AG09309 (cell line): Measurements from ENCODE around the gene AHSG.
"Not testable (repeated sequence)": the region's sequence is repeated elsewhere in the genome, so short reads cannot be mapped to it uniquely, and the experiment has no call there.

Source experiments
- DNase-seq: peaks from one replicate; pipeline ENCODE4 v3.0.0-alpha.2; 2010; ENCODE audit warnings: low read depth
- H3K4me3 ChIP-seq: 2 replicates; pipeline ENCODE4 v1.5.1; 2011; ENCODE audit warnings: mild to moderate bottlenecking, low read depth, low read length, moderate library complexity; ENCODE audit not compliant: control insufficient read depth
- TF ChIP-seq, protein P1 (sequence below): IDR thresholded peaks from 2 replicates; pipeline ENCODE4 v1.5.1; 2011; ENCODE audit warnings: mild to moderate bottlenecking, low read depth, low read length, inconsistent platforms; ENCODE audit not compliant: insufficient read depth, control insufficient read depth; ENCODE audit errors: missing control alignments

AHSG gene, protein sequence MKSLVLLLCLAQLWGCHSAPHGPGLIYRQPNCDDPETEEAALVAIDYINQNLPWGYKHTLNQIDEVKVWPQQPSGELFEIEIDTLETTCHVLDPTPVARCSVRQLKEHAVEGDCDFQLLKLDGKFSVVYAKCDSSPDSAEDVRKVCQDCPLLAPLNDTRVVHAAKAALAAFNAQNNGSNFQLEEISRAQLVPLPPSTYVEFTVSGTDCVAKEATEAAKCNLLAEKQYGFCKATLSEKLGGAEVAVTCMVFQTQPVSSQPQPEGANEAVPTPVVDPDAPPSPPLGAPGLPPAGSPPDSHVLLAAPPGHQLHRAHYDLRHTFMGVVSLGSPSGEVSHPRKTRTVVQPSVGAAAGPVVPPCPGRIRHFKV

DNA sequence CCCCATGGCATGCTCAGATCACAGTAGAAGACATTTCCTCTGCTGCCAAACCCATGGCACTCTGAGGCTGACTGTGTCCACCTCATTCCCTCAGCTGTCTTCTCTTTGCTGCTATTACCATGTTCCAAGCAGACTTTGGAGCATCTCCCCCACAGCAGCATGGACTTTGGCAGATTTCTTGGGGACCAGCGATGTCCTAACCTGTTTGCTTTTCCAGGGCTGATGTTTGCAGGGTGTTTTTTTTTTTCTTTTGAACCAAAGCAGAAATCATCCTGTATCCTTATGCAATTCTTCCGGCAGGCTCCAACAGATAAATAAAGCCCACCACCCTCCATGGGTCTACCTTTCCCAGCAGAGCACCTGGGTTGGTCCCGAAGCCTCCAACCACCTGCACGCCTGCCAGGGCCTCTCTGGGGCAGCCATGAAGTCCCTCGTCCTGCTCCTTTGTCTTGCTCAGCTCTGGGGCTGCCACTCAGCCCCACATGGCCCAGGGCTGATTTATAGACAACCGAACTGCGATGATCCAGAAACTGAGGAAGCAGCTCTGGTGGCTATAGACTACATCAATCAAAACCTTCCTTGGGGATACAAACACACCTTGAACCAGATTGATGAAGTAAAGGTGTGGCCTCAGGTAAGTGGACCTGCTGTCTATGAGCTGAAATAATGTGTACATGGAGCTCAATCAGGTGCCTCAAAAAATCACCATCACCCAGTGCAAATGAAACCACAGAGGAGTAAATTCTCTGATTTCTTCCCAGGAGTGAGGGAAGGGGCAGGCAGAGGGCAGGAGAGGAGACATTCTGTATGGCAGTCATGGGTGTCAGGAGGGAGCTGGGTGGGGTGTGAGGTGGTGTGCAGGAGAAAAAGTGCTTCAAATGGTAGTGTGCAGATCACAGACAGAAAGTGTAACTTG is at the start of gene AHSG:
TSS of gene AHSG (plus strand) at position 340 of the 916 bp plus-strand sequence. CDS start at position 422, 82 bp downstream.
- no peak for DNase-seq
- H3K4me3 ChIP-seq, result no peak within 1 kb of the TSS
- TF ChIP-seq, protein P1, sequence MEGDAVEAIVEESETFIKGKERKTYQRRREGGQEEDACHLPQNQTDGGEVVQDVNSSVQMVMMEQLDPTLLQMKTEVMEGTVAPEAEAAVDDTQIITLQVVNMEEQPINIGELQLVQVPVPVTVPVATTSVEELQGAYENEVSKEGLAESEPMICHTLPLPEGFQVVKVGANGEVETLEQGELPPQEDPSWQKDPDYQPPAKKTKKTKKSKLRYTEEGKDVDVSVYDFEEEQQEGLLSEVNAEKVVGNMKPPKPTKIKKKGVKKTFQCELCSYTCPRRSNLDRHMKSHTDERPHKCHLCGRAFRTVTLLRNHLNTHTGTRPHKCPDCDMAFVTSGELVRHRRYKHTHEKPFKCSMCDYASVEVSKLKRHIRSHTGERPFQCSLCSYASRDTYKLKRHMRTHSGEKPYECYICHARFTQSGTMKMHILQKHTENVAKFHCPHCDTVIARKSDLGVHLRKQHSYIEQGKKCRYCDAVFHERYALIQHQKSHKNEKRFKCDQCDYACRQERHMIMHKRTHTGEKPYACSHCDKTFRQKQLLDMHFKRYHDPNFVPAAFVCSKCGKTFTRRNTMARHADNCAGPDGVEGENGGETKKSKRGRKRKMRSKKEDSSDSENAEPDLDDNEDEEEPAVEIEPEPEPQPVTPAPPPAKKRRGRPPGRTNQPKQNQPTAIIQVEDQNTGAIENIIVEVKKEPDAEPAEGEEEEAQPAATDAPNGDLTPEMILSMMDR, result no peak

DNA sequence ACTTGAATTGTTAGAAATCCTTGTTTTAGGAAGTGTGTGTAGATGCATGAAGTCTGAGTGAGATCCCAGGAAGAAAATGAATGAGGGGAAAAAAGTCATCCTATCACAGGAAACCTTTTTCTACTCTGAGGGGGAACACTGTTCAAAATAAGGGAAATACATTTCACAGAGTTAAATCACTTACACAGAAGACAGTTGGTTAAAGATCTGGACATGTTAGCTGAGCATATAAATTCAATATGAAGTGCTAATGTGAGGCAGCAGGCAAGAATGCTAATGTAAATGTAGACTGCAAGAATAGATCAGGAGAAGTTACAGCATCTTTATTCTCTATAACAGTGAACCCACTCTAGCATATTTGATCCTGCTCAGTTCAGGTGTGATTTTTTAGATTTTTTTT is 48.3 kb upstream of the AHSG start:
- DNase-seq, result no peak
- no peak overlapping the region for H3K4me3 ChIP-seq
- TF ChIP-seq, protein P1, result no peak

GRCh38 chr3:186566772-186567071 is 46.1 kb upstream of the AHSG start:
- TF ChIP-seq, protein P1, result no peak
- DNase-seq, result no peak
- H3K4me3 ChIP-seq, result peak overlapping the region; percentile 97

DNA sequence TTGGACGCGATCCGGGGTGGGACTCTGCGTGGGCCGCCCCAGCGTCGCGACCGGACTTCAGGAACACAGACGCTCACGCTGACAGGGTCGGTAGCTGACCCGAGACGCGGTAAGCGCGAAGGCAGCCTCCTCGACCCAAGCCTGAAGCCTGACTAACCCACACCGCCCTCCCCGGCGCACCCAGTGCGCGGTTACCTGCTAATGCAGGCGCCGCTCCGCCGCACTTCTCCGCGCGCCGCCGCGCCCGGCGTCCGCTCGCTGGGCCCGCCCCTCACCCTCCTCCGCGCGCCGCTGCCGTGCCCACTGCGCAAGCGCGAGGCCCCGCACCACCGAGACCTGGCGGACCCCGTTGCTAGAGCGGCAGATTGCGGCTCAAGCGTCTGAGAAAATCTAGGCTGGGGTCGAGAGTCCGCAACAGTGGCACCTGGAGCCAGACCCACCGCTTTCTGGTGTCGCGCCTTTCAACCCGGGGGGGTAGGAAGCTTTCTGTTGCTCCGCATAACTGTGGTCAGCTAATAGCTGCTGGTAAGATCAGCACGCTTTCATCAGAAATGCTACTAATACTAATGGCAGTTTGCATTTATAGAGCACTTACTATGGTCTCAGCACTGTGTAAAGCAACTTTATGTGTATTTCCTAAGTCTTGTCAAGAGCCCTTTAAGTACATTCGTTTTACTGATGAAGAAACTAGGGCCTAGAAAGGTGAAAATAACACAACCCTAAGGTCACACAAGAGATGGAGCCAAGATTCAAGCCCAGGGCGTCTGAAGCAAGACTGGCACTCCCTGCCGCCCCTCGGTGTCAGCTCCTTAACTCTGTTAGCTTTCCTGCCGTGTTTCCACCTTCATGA is 45.6 kb upstream of the AHSG start, which contains the start of gene TBCCD1:
TSS of gene TBCCD1 (minus strand) at position 268 of the 850 bp plus-strand sequence. CDS start 3,010 bp downstream, outside the sequence.
- TF ChIP-seq, protein P1, result no peak
- DNase-seq, result peak; percentile 29
- peak within 1 kb of the TSS; percentile 97 for H3K4me3 ChIP-seq

DNA sequence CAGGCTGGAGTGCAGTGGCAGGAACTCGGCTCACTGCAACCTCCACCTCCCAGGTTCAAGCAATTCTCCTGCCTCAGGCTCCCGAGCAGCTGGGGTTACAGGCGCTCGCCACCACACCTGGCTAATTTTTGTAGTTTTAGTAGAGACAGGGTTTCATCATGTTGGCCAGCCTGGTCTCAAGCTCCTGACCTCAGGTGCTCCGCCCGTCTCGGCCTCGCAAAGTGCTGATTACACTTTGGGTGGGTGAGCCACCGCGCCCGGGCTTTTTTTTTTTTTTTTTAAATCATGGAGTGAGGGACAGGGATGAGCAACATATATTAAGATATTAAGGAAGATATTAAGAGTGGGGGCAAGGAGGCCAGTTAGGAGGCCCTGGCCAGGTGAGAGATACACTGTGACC is 43.5 kb upstream of the AHSG start:
- not testable (repeated sequence) for DNase-seq, H3K4me3 ChIP-seq

DNA sequence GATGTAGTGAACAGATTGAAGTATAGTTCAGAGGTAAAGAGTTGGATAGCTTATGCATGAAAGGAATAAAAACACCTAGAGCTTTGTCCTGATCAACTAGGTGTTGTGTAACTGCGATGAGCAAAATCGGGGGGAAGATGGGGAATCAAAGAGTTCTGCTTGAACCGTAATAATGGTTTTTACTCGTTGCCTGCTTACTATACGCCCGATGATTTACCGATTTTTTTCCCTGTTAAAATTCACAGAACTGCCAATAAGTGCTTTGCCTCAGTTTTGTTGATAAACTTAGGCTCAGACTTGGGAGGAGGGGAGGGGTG is 43.1 kb upstream of the AHSG start:
- no peak for DNase-seq
- H3K4me3 ChIP-seq, result peak overlapping the region; percentile 69
- TF ChIP-seq, protein P1, result no peak
